Measurements from ENCODE around the gene MOB1B.

Gene MOB1B

DNA sequence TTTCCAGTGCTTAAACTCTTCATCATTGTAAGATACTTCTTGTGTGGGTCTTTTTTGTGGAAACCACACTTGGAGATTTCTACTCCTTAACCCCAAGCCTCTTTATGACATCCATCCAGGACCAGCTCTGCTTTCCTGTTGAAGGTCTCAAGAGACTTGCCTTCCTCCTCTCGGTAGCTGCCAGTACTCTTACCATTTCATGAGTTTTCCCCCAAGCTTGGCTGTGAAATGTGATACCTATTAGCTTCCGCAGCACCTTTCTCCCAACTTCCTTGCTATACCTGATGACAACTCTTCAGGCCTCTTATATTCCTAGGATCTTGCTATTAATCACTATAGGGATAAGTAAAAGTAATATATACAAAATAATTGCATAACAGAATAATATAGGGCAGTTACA, 89.4 kb downstream of the MOB1B start:
- H3K4me3 ChIP-seq (ENCODE audit: low read depth, low read length) = no peak overlapping the region
- no peaks in the 10 kb centered on the region for H3K36me3 ChIP-seq (replicated peaks)
- no peaks in the 10 kb centered on the region for H3K27me3 ChIP-seq (replicated peaks)
- in situ Hi-C loops (cut with HindIII; ENCODE audit: low pct_ligation_motif_present, low sequenced_read_pairs) = no loop called here
- no peak overlapping the region for H3K27ac ChIP-seq
- TF ChIP-seq, protein P1, sequence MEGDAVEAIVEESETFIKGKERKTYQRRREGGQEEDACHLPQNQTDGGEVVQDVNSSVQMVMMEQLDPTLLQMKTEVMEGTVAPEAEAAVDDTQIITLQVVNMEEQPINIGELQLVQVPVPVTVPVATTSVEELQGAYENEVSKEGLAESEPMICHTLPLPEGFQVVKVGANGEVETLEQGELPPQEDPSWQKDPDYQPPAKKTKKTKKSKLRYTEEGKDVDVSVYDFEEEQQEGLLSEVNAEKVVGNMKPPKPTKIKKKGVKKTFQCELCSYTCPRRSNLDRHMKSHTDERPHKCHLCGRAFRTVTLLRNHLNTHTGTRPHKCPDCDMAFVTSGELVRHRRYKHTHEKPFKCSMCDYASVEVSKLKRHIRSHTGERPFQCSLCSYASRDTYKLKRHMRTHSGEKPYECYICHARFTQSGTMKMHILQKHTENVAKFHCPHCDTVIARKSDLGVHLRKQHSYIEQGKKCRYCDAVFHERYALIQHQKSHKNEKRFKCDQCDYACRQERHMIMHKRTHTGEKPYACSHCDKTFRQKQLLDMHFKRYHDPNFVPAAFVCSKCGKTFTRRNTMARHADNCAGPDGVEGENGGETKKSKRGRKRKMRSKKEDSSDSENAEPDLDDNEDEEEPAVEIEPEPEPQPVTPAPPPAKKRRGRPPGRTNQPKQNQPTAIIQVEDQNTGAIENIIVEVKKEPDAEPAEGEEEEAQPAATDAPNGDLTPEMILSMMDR (IDR thresholded peaks at IDR 0.05; ENCODE audit: low read depth, low read length, missing control alignments) = no peak
- DNase-seq = no peak

DNA sequence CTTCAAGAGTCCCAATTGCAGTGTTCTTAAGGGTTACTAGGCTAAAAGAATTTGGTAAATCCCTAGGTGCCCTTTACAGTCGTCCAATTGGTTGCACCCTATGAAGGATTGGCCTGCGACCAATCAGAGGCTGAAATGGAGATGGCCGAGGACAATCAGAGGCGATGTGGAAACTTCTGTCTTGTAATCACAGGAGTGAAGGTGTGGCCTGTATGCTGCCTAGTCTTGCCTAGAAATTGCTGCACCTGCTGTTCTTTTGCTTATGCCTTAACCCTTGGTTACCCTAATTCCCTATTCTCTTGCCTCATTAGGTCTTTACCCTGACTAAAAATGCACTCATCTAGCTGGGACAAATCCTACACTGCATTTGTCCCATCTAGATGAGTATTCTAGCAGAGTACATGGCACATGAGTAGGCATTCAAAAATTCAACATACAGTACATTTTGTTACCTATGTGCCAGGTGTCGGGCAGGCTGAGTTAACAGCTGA, 90.3 kb downstream of the MOB1B start:
- Histone ChIP-seq H3K4me3 (ENCODE audit: low read depth, low read length) (no peak overlapping the region), H3K27me3 (replicated peaks) (no peaks in the 10 kb centered on the region), H3K27ac (no peak overlapping the region), H3K36me3 (replicated peaks) (no peaks in the 10 kb centered on the region)
- in situ Hi-C loops (cut with HindIII; ENCODE audit: low pct_ligation_motif_present, low sequenced_read_pairs) = no loop called here
- TF ChIP-seq, protein P1 (IDR thresholded peaks at IDR 0.05; ENCODE audit: low read depth, low read length, missing control alignments) = no peak
- no peak for DNase-seq

DNA sequence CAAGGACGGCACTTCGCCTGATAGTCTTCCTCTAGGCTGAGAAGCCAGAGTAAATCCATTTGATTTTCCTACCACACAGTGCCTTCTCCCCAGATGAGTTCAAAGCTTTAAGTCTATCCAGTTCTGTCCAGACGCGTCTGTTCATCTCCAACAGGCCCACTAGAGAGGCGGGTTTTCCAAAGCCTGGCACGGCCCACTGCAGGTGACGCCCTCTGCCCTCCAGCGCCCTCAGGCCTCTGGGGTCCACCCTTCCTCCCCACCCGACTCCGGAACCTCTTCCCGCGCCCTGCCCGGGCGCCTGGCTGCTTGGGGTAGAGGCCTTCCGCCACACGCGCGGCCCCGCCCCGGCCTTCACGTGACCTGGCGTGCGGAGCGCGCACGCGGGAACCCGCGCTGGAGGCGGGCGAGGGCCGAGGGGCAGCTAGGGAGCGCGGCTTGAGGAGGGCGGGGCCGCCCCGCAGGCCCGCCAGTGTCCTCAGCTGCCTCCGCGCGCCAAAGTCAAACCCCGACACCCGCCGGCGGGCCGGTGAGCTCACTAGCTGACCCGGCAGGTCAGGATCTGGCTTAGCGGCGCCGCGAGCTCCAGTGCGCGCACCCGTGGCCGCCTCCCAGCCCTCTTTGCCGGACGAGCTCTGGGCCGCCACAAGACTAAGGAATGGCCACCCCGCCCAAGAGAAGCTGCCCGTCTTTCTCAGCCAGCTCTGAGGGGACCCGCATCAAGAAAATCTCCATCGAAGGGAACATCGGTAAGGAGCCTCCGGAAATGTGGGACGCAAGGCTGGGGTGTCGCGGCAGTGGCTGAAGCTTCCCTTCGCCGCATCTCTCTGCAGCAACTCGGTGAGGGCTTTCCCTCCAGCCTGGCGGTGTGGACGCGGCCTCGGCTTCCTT, 91.3 kb downstream of the MOB1B start, which contains the start of gene DCK:
Gene DCK (plus strand): TSS at position 469 of the 888 bp plus-strand sequence. CDS start 187 bp downstream, at position 656.
- TF ChIP-seq, protein P1 (IDR thresholded peaks at IDR 0.05; ENCODE audit: low read depth, low read length, missing control alignments) = peak; percentile 1

DNA sequence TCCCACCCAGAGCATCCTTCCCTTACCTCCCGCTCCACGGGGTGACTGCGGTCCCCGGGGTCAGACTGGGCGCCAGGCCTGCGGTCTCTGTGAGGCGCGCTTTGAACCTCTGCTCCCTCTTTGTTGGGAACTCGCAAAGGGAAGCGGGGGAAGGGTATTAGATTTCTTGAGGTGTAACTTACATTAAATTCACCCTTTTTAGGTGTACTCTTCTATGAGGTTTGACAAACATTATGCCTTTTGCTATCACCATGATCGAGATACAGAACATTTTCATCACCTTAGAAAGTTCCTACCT, 91.8 kb downstream of the MOB1B start:
- in situ Hi-C loops (cut with HindIII; ENCODE audit: low pct_ligation_motif_present, low sequenced_read_pairs) = no loop called here
- Histone ChIP-seq H3K4me3 (ENCODE audit: low read depth, low read length) (peak overlapping the region; percentile 90), H3K36me3 (replicated peaks) (peaks cover under 1% of the 10 kb centered on the region), H3K27ac (peak overlapping the region; percentile 53), H3K27me3 (replicated peaks) (no peaks in the 10 kb centered on the region)
- TF ChIP-seq, protein P1 (IDR thresholded peaks at IDR 0.05; ENCODE audit: low read depth, low read length, missing control alignments) = no peak
- no peak for DNase-seq

More for the DNA sequence above, 91.3 kb downstream of the MOB1B start, which contains the start of gene DCK:
- no peaks in the 10 kb centered on the region for H3K36me3 ChIP-seq (replicated peaks)
- H3K27ac ChIP-seq = peak within 1 kb of the TSS; percentile 53
- H3K4me3 ChIP-seq (ENCODE audit: low read depth, low read length) = peak within 1 kb of the TSS; percentile 90
- no peaks in the 10 kb centered on the region for H3K27me3 ChIP-seq (replicated peaks)
- DNase-seq = peak; percentile 66
- in situ Hi-C loops (cut with HindIII; ENCODE audit: low pct_ligation_motif_present, low sequenced_read_pairs) = no loop called here

DNA sequence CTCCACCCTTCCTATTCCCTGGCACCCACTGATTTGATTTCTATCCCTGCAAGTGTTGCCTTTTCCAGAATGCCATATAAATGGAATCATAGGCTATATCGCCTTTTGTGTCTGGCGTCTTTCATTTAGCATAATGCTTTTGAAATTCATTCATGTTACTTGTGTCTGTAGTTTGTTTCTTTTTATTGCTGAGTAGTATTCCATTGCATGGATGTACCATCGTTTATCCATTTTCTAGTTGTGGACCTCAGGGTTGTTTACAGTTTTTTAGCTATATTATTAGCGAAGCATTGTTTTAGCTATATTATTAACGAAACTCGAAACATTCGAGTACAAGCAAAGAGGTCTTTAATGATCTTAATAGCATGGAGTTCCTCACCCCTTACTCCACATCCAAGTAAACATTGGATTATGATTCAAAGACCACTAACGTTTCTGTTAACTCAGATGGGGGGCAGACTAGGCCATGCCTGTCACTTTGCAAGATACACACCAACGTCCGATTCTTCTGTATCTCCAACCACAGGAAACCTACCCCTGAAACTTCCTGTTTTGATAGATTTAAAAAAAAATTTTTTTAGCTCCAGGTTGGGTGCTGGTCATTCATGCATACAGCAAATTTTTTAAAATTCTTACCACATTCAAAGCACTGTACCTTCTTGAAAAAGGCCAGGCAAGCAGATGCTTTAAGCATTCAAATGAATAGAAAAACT, 92.4 kb downstream of the MOB1B start:
- H3K27ac ChIP-seq = no peak overlapping the region

More for the DNA sequence above, 92.4 kb downstream of the MOB1B start:
- peaks cover 2% of the 10 kb centered on the region for H3K36me3 ChIP-seq (replicated peaks)
- H3K27me3 ChIP-seq (replicated peaks) = no peaks in the 10 kb centered on the region
- in situ Hi-C loops (cut with HindIII; ENCODE audit: low pct_ligation_motif_present, low sequenced_read_pairs) = no loop called here
- TF ChIP-seq, protein P1 (IDR thresholded peaks at IDR 0.05; ENCODE audit: low read depth, low read length, missing control alignments) = no peak
- DNase-seq = no peak
- H3K4me3 ChIP-seq (ENCODE audit: low read depth, low read length) = peak overlapping the region; percentile 90
